Lower lobe of right lung (tissue), 2 donors: ENCODE measurements around the gene TFAP2A. TPM values are rescaled to one million over a fixed set of nuclear protein-coding genes. Genes with fewer than 3 reads are reported as not detected.
A peak's percentile ranks its signal among the peaks of the same experiment; 100 is the strongest.

Experiments
- ATAC-seq, 2 donors: fragments of 200-7000 bp; cut with Tn5 transposase; one replicate each; pipeline ENCODE4 v1.9.1; 2020 to 2022; ENCODE audit warnings: mild to moderate bottlenecking in 2 of 2, moderate library complexity in 2 of 2
- DNase-seq: peaks from one replicate; pipeline ENCODE4 v3.0.0-alpha.2; 2020
- H3K27ac ChIP-seq: fragments of 200-600 bp; one replicate; pipeline ENCODE4 v1.8.0; 2022
- H3K27me3 ChIP-seq: fragments of 200-600 bp; one replicate; pipeline ENCODE4 v1.8.0; 2022; ENCODE audit warnings: low read depth
- H3K36me3 ChIP-seq: fragments of 200-600 bp; one replicate; pipeline ENCODE4 v1.8.0; 2022; ENCODE audit warnings: mild to moderate bottlenecking
- H3K4me1 ChIP-seq: fragments of 200-600 bp; one replicate; pipeline ENCODE4 v1.8.0; 2022
- H3K4me3 ChIP-seq: fragments of 200-600 bp; one replicate; pipeline ENCODE4 v1.8.0; 2022; ENCODE audit warnings: mild to moderate bottlenecking
- H3K9me3 ChIP-seq: fragments of 200-600 bp; one replicate; pipeline ENCODE4 v1.8.0; 2022
- CTCF ChIP-seq: fragments of 200-600 bp; IDR thresholded peaks from one replicate; pipeline ENCODE4 v1.8.0; 2022; ENCODE audit warnings: antibody characterized with exemption, mild to moderate bottlenecking
- intact Hi-C: fragments of 100-400 bp; cut with DNase I; formaldehyde crosslinking; loops from one replicate; pipeline ENCODE4 v1.11.0; 2022
- total RNA-seq: library from RNA; stranded (reverse); fragmentation: NEBNext Ultra II Directional; extraction: Animal tissue kit (Norgen Biotek cat#: 25700); gene quantifications from one replicate; pipeline ENCODE4 v1.2.1, GENCODE V29; 2021
- donor health status: DM: no; HTN: yes; CAD: no; lungs with severe emphysema.

The TFAP2A gene
- total RNA-seq, 1 donor from 2014 or later = 0.47 TPM

GRCh38 chr6:10425975-10426780, 11.3 kb upstream of the TFAP2A start:
- Histone ChIP-seq H3K4me3 (peak overlapping the region; percentile 59), H3K27ac (peak overlapping the region; percentile 2), H3K9me3 (no peaks in the 10 kb centered on the region), H3K4me1 (peaks cover 13% of the 10 kb centered on the region), H3K36me3 (no peaks in the 10 kb centered on the region), H3K27me3 (peaks cover 61% of the 10 kb centered on the region)
- peak; percentile 60 for DNase-seq
- ATAC-seq = peak; percentile 85 to 86
- TF ChIP-seq CTCF = no peak
- intact Hi-C loops = no loop called here

GRCh38 chr6:10425176-10425974, 10.5 kb upstream of the TFAP2A start:
- H3K4me3 ChIP-seq = peak overlapping the region; percentile 59
- DNase-seq (no peak), ATAC-seq (no peak)
- no peaks in the 10 kb centered on the region for H3K36me3 ChIP-seq
- intact Hi-C loops = no loop called here
- H3K27ac ChIP-seq = no peak overlapping the region
- no peak for TF ChIP-seq CTCF
- peaks cover 69% of the 10 kb centered on the region for H3K27me3 ChIP-seq
- no peaks in the 10 kb centered on the region for H3K9me3 ChIP-seq
- peaks cover 13% of the 10 kb centered on the region for H3K4me1 ChIP-seq

GRCh38 chr6:10424040-10424439, 9.2 kb upstream of the TFAP2A start:
- Histone ChIP-seq H3K27me3 (peaks cover 83% of the 10 kb centered on the region), H3K36me3 (no peaks in the 10 kb centered on the region), H3K4me3 (no peak overlapping the region), H3K27ac (no peak overlapping the region), H3K9me3 (no peaks in the 10 kb centered on the region), H3K4me1 (peaks cover 13% of the 10 kb centered on the region)
- ATAC-seq (no peak), DNase-seq (no peak)
- TF ChIP-seq CTCF = no peak
- intact Hi-C loops = no loop called here

- H3K27me3 ChIP-seq = peaks cover 85% of the 10 kb centered on the region
- intact Hi-C loops = no loop called here
Measured at GRCh38 chr6:10422737-10423034, 7.8 kb upstream of the TFAP2A start.

More at GRCh38 chr6:10422737-10423034, 7.8 kb upstream of the TFAP2A start:
- Histone ChIP-seq H3K36me3 (no peaks in the 10 kb centered on the region), H3K4me3 (no peak overlapping the region), H3K4me1 (peaks cover 13% of the 10 kb centered on the region), H3K27ac (no peak overlapping the region), H3K9me3 (no peaks in the 10 kb centered on the region)
- no peak for TF ChIP-seq CTCF
- ATAC-seq = no peak
- DNase-seq = no peak
